DMS53 (cell line): ENCODE measurements around the gene SLC1A4.
"Not testable (repeated sequence)": the region's sequence is repeated elsewhere in the genome, so short reads cannot be mapped to it uniquely, and the experiment has no call there.

Experiments used
- DNase-seq: peaks from one replicate; lab custom pipeline; 2025; lab: John Stamatoyannopoulos, UW

The SLC1A4 gene

GRCh38 chr2:64989126-64989981 lies at the start of gene SLC1A4:
TSS of gene SLC1A4 (plus strand) at chr2:64989399. CDS start at chr2:64989644, 245 bp downstream.
- DNase-seq = peak; percentile 97

GRCh38 chr2:64941143-64941542 lies 48.1 kb upstream of the SLC1A4 start:
- DNase-seq = no peak

- DNase-seq = no peak
Measured at GRCh38 chr2:64941801-64942200, 47.4 kb upstream of the SLC1A4 start.

- no peak for DNase-seq
Measured at GRCh38 chr2:64942693-64943092, 46.5 kb upstream of the SLC1A4 start.

GRCh38 chr2:64943387-64944150 lies 45.6 kb upstream of the SLC1A4 start:
- peak; percentile 87 for DNase-seq

GRCh38 chr2:64944484-64944883 lies 44.7 kb upstream of the SLC1A4 start:
- DNase-seq = no peak

GRCh38 chr2:64945973-64946768 lies 43.0 kb upstream of the SLC1A4 start:
- no peak for DNase-seq

- no peak for DNase-seq
Measured at GRCh38 chr2:64946769-64947247, 42.4 kb upstream of the SLC1A4 start.

GRCh38 chr2:64947885-64948284 lies 41.3 kb upstream of the SLC1A4 start:
- no peak for DNase-seq

GRCh38 chr2:64950226-64951160 lies 38.7 kb upstream of the SLC1A4 start:
- DNase-seq = no peak

GRCh38 chr2:64951306-64951953 lies 37.8 kb upstream of the SLC1A4 start:
- no peak for DNase-seq

GRCh38 chr2:64952096-64952495 lies 37.1 kb upstream of the SLC1A4 start:
- no peak for DNase-seq

- peak; percentile 89 for DNase-seq
Measured at GRCh38 chr2:64952511-64953482, 36.4 kb upstream of the SLC1A4 start.

- DNase-seq = no peak
Measured at GRCh38 chr2:64955467-64955866, 33.7 kb upstream of the SLC1A4 start.

- no peak for DNase-seq
Measured at GRCh38 chr2:64957109-64957903, 31.9 kb upstream of the SLC1A4 start.

GRCh38 chr2:64958556-64958955 lies 30.6 kb upstream of the SLC1A4 start:
- no peak for DNase-seq

- no peak for DNase-seq
Measured at GRCh38 chr2:64960819-64961218, 28.4 kb upstream of the SLC1A4 start.

- not testable (repeated sequence) for DNase-seq
Measured at GRCh38 chr2:64963138-64963537, 26.1 kb upstream of the SLC1A4 start.
